Measurements from ENCODE around the gene GET3.
A peak's percentile ranks its signal among the peaks of the same experiment; 100 is the strongest.

GET3 gene

GRCh38 chr19:12772323-12772722, 35.0 kb downstream of the GET3 start:
- TF ChIP-seq NFIC (IDR thresholded peaks at IDR 0.05) (no peak), TAF1 (IDR thresholded peaks at IDR 0.05; ENCODE audit: low read depth) (no peak), EP300 (IDR thresholded peaks at IDR 0.05; ENCODE audit: borderline replicate concordance) (no peak), USF1 (IDR thresholded peaks at IDR 0.05) (no peak), EGR1 (IDR thresholded peaks at IDR 0.05) (no peak), CEBPB (IDR thresholded peaks at IDR 0.05) (no peak), TCF12 (IDR thresholded peaks at IDR 0.05; ENCODE audit: low read depth) (no peak), TEAD4 (IDR thresholded peaks at IDR 0.05) (no peak), REST (IDR thresholded peaks at IDR 0.05; ENCODE audit: low read depth) (no peak), ZBTB7A (IDR thresholded peaks at IDR 0.05; ENCODE audit: low read depth) (no peak), MAX (IDR thresholded peaks at IDR 0.05) (no peak), FOXM1 (IDR thresholded peaks at IDR 0.05; ENCODE audit: borderline replicate concordance, low read depth) (no peak)

- no peak for TF ChIP-seq ZBTB7A (IDR thresholded peaks at IDR 0.05; ENCODE audit: low read depth)
- TF ChIP-seq RAD21 (IDR thresholded peaks at IDR 0.05; ENCODE audit: low read depth): no peak
- TF ChIP-seq YY1 (IDR thresholded peaks at IDR 0.05; ENCODE audit: low read depth): no peak
- TF ChIP-seq FOXM1 (IDR thresholded peaks at IDR 0.05; ENCODE audit: borderline replicate concordance, low read depth): no peak
- TF ChIP-seq TCF12 (IDR thresholded peaks at IDR 0.05; ENCODE audit: low read depth): no peak
- no peak for TF ChIP-seq NFIC (IDR thresholded peaks at IDR 0.05)
- no peak for TF ChIP-seq REST (IDR thresholded peaks at IDR 0.05; ENCODE audit: low read depth)
- TF ChIP-seq TAF1 (IDR thresholded peaks at IDR 0.05; ENCODE audit: low read depth): no peak
- TF ChIP-seq TEAD4 (IDR thresholded peaks at IDR 0.05): no peak
Observed at GRCh38 chr19:12773571-12773970, 36.3 kb downstream of the GET3 start.

- no peak for TF ChIP-seq REST (IDR thresholded peaks at IDR 0.05; ENCODE audit: low read depth)
- TF ChIP-seq MAX (IDR thresholded peaks at IDR 0.05): peak; percentile 95
- peak; percentile 69 for TF ChIP-seq YY1 (IDR thresholded peaks at IDR 0.05; ENCODE audit: low read depth)
- TF ChIP-seq TEAD4 (IDR thresholded peaks at IDR 0.05): peak; percentile 2; the same call in 1 of the 2 replicates
- 0 out of 2 replicates have a peak, but pooled peaks have one; percentile 24 for TF ChIP-seq NFIC (IDR thresholded peaks at IDR 0.05)
- TF ChIP-seq USF1 (IDR thresholded peaks at IDR 0.05): peak; percentile 100
- 0 out of 2 replicates have a peak, but pooled peaks have one; percentile 5 for TF ChIP-seq EP300 (IDR thresholded peaks at IDR 0.05; ENCODE audit: borderline replicate concordance)
- TF ChIP-seq ZBTB7A (IDR thresholded peaks at IDR 0.05; ENCODE audit: low read depth): no peak; the same call in 1 of the 2 replicates
Observed at GRCh38 chr19:12774588-12775555, 37.6 kb downstream of the GET3 start, which contains the start of gene HOOK2. HOOK2 (minus strand) TSS chr19:12775552; CDS start chr19:12775449, 103 bp downstream.
